Neuronal stem cell (in vitro differentiated cells): ENCODE data around the gene AIF1L.
A peak's percentile ranks its signal among the peaks of the same experiment; 100 is the strongest.

Experiments
- DNase-seq: peaks from one replicate; pipeline ENCODE4 v3.0.0-alpha.2; 2013; ENCODE audit warnings: low spot score
- H2AFZ ChIP-seq: one replicate; pipeline ENCODE4 v1.6.1; 2013; ENCODE audit warnings: mild to moderate bottlenecking, low read length, inconsistent platforms
- H2AK5ac ChIP-seq: 2 replicates; pipeline ENCODE4 v1.6.1; 2013; ENCODE audit warnings: low read depth, mild to moderate bottlenecking, inconsistent platforms, low read length, moderate library complexity, mixed read lengths
- H2BK120ac ChIP-seq: 2 replicates; pipeline ENCODE4 v1.6.1; 2013; ENCODE audit warnings: low read depth, mild to moderate bottlenecking, inconsistent platforms, low read length, moderate library complexity, mixed read lengths
- H2BK12ac ChIP-seq: one replicate; pipeline ENCODE4 v1.6.1; 2013; ENCODE audit warnings: low read length, inconsistent platforms
- H2BK15ac ChIP-seq: 2 replicates; pipeline ENCODE4 v1.6.1; 2013; ENCODE audit warnings: mild to moderate bottlenecking, low read length, inconsistent platforms, mixed read lengths
- H2BK5ac ChIP-seq: one replicate; pipeline ENCODE4 v1.6.1; 2013; ENCODE audit warnings: inconsistent platforms, mild to moderate bottlenecking, low read length, moderate library complexity
- H3K14ac ChIP-seq: one replicate; pipeline ENCODE4 v1.6.1; 2013; ENCODE audit warnings: low read length, inconsistent platforms
- H3K18ac ChIP-seq: 2 replicates; pipeline ENCODE4 v1.6.1; 2013; ENCODE audit warnings: low read length, inconsistent platforms
- H3K23ac ChIP-seq: 2 replicates; pipeline ENCODE4 v1.6.1; 2013; ENCODE audit warnings: low read depth, mild to moderate bottlenecking, mixed read lengths, low read length, inconsistent platforms; ENCODE audit not compliant: poor library complexity
- H3K27ac ChIP-seq: replicated peaks from 3 replicates; pipeline ENCODE4 v1.5.1; 2013; ENCODE audit warnings: low read length, inconsistent platforms
- H3K27me3 ChIP-seq, 3 experiments: 2 replicates each; pipeline ENCODE4 v1.6.1; 2013; ENCODE audit warnings: low read length in 3 of 3, mild to moderate bottlenecking in 2 of 3, inconsistent platforms in 1 of 3, low read depth in 1 of 3, mixed read lengths in 1 of 3, moderate library complexity in 1 of 3; ENCODE audit not compliant: control insufficient read depth in 3 of 3, insufficient read depth in 3 of 3
- H3K36me3 ChIP-seq, 2 donors: replicated peaks in 1 of 2; 2 replicates each; pipeline ENCODE4 v1.6.1; 2013; ENCODE audit warnings: low read length in 2 of 2; ENCODE audit not compliant: control insufficient read depth in 2 of 2, insufficient read depth in 2 of 2
- H3K4ac ChIP-seq: 2 replicates; pipeline ENCODE4 v1.6.1; 2013; ENCODE audit warnings: inconsistent platforms, mild to moderate bottlenecking, low read length, moderate library complexity
- H3K4me1 ChIP-seq, 2 donors: 1 replicate in 1 of 2; 2 replicates in 1 of 2; pipeline ENCODE4 v1.6.1; 2013; ENCODE audit warnings: low read length in 2 of 2, low read depth in 1 of 2; ENCODE audit not compliant: control insufficient read depth in 2 of 2, insufficient read depth in 1 of 2
- H3K4me2 ChIP-seq: one replicate; pipeline ENCODE4 v1.6.1; 2013; ENCODE audit warnings: mild to moderate bottlenecking, low read length, inconsistent platforms; ENCODE audit not compliant: insufficient read depth, poor library complexity, severe bottlenecking
- H3K4me3 ChIP-seq, 2 donors: 2 replicates each; pipeline ENCODE4 v1.5.1; 2013; ENCODE audit warnings: low read length in 2 of 2, mild to moderate bottlenecking in 2 of 2, inconsistent platforms in 1 of 2, moderate library complexity in 1 of 2
- H3K79me1 ChIP-seq: one replicate; pipeline ENCODE4 v1.6.1; 2013; ENCODE audit warnings: low read depth, mild to moderate bottlenecking, inconsistent platforms, low read length, moderate library complexity
- H3K9ac ChIP-seq: one replicate; pipeline ENCODE4 v1.6.1; 2013; ENCODE audit warnings: mild to moderate bottlenecking, low read depth, low read length, inconsistent platforms; ENCODE audit not compliant: poor library complexity
- H3K9me3 ChIP-seq, 2 donors: replicated peaks in 1 of 2; 2 replicates each; pipeline versions ENCODE3 to v1.6.1; 2013; ENCODE audit warnings: low read length in 2 of 2, mild to moderate bottlenecking in 2 of 2, inconsistent platforms in 1 of 2, low read depth in 1 of 2, mixed read lengths in 1 of 2, moderate library complexity in 1 of 2; ENCODE audit not compliant: control insufficient read depth in 2 of 2, insufficient read depth in 1 of 2
- H4K8ac ChIP-seq: one replicate; pipeline ENCODE4 v1.6.1; 2013; ENCODE audit warnings: low read depth, mild to moderate bottlenecking, inconsistent platforms, low read length, moderate library complexity
- H4K91ac ChIP-seq: one replicate; pipeline ENCODE4 v1.6.1; 2013; ENCODE audit warnings: low read length, low read depth, mild to moderate bottlenecking, inconsistent platforms; ENCODE audit not compliant: poor library complexity
- WGBS, 2 donors: extraction: QIAGEN DNeasy Blood & Tissue Kit; methylation state at CpG; one replicate each; pipeline ENCODE4 v1.1.7; 2013; ENCODE audit warnings: missing lambda C conversion rate in 2 of 2, mixed read lengths in 1 of 2; ENCODE audit not compliant: insufficient read length in 2 of 2, insufficient replicate concordance in 1 of 2; ENCODE audit errors: extremely low coverage in 2 of 2; 5-methylcytosine and 5-hydroxymethylcytosine counted together

AIF1L gene

DNA sequence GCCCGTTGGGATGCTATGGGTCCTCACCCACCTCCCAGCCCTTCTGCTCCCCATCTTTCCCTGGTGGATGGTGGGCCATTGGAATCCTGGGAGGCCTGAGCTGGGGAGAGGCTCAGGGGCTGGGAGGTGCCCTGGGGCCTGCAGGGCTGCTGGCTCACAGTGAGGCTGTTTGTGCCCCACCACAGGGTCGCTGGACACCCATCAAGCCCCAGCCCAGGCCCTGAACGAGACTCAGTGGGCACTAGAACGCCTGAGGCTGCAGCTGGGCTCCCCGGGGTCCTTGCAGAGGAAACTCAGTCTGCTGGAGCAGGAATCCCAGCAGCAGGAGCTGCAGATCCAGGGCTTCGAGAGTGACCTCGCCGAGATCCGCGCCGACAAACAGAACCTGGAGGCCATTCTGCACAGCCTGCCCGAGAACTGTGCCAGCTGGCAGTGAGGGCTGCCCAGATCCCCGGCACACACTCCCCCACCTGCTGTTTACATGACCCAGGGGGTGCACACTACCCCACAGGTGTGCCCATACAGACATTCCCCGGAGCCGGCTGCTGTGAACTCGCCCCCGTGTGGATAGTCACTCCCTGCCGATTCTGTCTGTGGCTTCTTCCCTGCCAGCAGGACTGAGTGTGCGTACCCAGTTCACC lies 4.9 kb upstream of the AIF1L start:
- no peak overlapping the region for H2BK120ac ChIP-seq
- H3K4ac ChIP-seq: no peak overlapping the region
- WGBS, 2 donors: no CpG with 5 or more reads among the region's 19 CpGs

DNA sequence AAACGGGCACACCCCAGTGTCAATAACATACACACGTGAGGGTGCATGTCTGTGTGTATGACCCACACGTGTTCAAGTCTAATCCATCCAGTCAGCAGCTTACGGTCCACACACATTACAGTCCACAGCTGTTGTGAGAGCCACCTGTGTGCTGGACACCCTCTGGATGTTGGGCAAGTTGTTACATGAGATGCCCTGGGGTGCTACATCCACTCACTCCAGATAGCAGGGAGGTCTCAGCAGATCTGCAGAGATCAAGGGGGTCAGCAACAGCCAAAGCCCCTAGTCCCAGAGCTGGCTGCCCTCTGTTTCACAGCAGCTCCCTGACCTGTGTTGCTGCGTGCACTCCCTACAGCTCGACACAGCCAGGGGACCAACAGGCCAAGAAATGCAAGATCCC lies 4.3 kb upstream of the AIF1L start:
- Histone ChIP-seq H3K14ac (no peak overlapping the region), H3K18ac (peak overlapping the region; percentile 29), H2BK15ac (no peak overlapping the region), H3K27me3 (peaks cover 0 to 63% (median 0%) of the 10 kb centered on the region in 3 experiments), H3K9me3 (no peaks in the 10 kb centered on the region), H3K79me1 (no peaks in the 10 kb centered on the region), H2BK120ac (no peak overlapping the region), H2AK5ac (peak overlapping the region; percentile 57), H2BK5ac (no peak overlapping the region), H3K4ac (no peak overlapping the region), H3K27ac (no peak overlapping the region), H2BK12ac (no peak overlapping the region), H4K91ac (no peak overlapping the region), H3K23ac (peak overlapping the region; percentile 92), H4K8ac (no peak overlapping the region), H3K4me1 (peaks cover under 1 to 4% of the 10 kb centered on the region in 2 donors), H3K4me3 (no peak overlapping the region), H3K36me3 (no peaks in the 10 kb centered on the region), H3K4me2 (no peak overlapping the region), H2AFZ (no peak overlapping the region), H3K9ac (no peak overlapping the region)
- no peak for DNase-seq
- WGBS, 2 donors: no CpG with 5 or more reads among the region's 6 CpGs

More for the DNA sequence above, 4.9 kb upstream of the AIF1L start:
- Histone ChIP-seq H2BK15ac (no peak overlapping the region), H3K4me1 (peaks cover 0 to 4% of the 10 kb centered on the region in 2 donors), H4K8ac (no peak overlapping the region), H3K27me3 (peaks cover 0 to 63% (median 0%) of the 10 kb centered on the region in 3 experiments), H4K91ac (no peak overlapping the region), H2BK12ac (no peak overlapping the region), H2BK5ac (no peak overlapping the region), H2AK5ac (no peak overlapping the region), H3K14ac (no peak overlapping the region), H3K4me3 (no peak overlapping the region), H3K9me3 (no peaks in the 10 kb centered on the region), H3K23ac (peak overlapping the region; percentile 26), H3K79me1 (no peaks in the 10 kb centered on the region), H3K4me2 (no peak overlapping the region), H3K18ac (peak overlapping the region; percentile 23), H3K27ac (no peak overlapping the region), H2AFZ (no peak overlapping the region), H3K36me3 (no peaks in the 10 kb centered on the region), H3K9ac (no peak overlapping the region)
- DNase-seq: no peak

DNA sequence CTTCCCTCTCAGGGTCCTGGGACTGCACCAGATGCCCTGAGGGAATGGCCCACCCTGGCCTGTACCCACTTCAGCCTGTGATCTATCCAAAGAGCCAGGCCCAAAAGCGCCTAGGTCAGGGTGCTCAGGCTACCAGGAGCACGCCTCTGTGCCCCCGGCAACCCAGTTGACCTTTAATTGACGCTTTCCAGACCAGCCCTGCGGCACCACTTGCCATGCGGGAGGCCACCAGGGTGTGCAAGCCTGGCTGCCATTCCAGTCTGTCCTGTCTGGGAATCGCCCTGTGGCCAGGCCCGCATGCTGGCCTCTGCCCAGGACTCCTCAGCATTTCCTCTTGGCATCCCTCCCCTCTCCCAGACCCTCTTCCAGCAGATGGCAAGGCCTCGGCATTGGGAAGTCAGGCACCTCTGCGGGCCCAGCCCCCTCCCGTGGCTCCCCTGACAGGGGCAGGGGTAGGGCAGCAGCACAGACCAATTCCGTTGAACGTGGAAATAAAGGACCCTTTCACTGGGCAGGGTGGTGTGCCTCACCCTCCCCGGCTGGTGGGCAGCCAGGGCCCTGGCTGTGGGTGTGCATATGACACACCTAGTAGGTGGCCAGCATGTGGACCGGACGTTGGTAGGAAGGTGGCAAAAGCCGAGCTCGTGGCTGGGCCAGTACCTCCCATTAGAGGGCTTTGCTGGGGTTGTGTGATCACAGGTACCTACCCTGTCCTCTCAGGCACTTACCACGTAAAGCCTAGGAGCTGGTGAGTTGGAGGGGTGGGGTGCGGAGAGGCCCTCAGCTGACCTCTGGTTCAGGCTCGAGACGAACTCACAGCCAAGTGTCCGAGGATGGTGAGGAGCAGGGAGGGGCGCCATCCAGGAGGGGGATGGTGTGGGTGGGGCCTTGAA lies 3.5 kb upstream of the AIF1L start:
- Histone ChIP-seq H3K36me3 (no peaks in the 10 kb centered on the region), H3K9me3 (no peaks in the 10 kb centered on the region), H3K27me3 (peaks cover 0 to 58% (median 0%) of the 10 kb centered on the region in 3 experiments), H2AFZ (no peak overlapping the region), H3K4ac (no peak overlapping the region), H3K79me1 (no peaks in the 10 kb centered on the region), H4K91ac (peak overlapping the region; percentile 85), H3K23ac (peak overlapping the region; percentile 92), H2AK5ac (peak overlapping the region; percentile 57), H3K4me1 (peaks cover 7 to 8% of the 10 kb centered on the region in 2 donors), H3K18ac (peak overlapping the region; percentile 65), H2BK120ac (peak overlapping the region; percentile 61), H3K4me2 (no peak overlapping the region), H3K9ac (peak overlapping the region; percentile 30), H3K27ac (no peak overlapping the region), H2BK5ac (no peak overlapping the region), H2BK15ac (peak overlapping the region; percentile 87), H4K8ac (peak overlapping the region; percentile 68), H2BK12ac (peak overlapping the region; percentile 66), H3K14ac (no peak overlapping the region), H3K4me3 (no peak overlapping the region)
- WGBS, 2 donors: no CpG with 5 or more reads among the region's 24 CpGs
- no peak for DNase-seq

DNA sequence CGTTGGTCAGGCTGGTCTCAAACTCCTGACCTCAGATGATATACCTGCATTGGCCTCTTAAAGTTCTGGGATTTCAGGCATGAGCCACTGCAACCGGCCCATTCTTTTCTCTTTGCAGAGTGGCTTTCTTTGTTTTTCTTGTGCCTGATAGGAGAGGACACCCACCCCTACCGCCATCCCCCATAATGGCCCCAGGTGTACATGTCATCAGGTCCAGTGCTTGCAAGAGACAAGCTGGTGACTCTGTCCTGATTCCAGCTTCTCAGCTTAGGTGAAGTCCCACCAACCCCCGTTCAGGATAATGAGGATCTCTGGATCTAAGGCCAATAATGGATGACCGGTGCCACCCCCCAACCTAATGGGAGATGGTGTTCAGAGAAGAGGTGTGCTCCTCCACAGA lies 2.3 kb upstream of the AIF1L start:
- no peak overlapping the region for H3K14ac ChIP-seq
- no peak overlapping the region for H3K4ac ChIP-seq
- no peak overlapping the region for H2BK5ac ChIP-seq
- no peak overlapping the region for H3K4me2 ChIP-seq
- peak overlapping the region; percentile 48 for H2BK12ac ChIP-seq
- no peak for DNase-seq
- no peak overlapping the region for H4K91ac ChIP-seq
- WGBS, 2 donors: no CpG with 5 or more reads among the region's 5 CpGs
- no peak overlapping the region for H3K4me3 ChIP-seq
- no peak overlapping the region for H4K8ac ChIP-seq
- no peak overlapping the region for H3K9ac ChIP-seq
- no peak overlapping the region for H2BK120ac ChIP-seq
- H3K36me3 ChIP-seq: peaks cover 1 to 3% of the 10 kb centered on the region in 2 donors
- no peak overlapping the region for H3K27ac ChIP-seq
- H3K23ac ChIP-seq: peak overlapping the region; percentile 46
- no peak overlapping the region for H2AK5ac ChIP-seq
- no peak overlapping the region for H2AFZ ChIP-seq
- H3K9me3 ChIP-seq: no peaks in the 10 kb centered on the region
- peaks cover 7% of the 10 kb centered on the region for H3K79me1 ChIP-seq
- peaks cover 0 to 52% (median 0%) of the 10 kb centered on the region in 3 experiments for H3K27me3 ChIP-seq
- no peak overlapping the region for H2BK15ac ChIP-seq
- no peak overlapping the region for H3K18ac ChIP-seq
- peaks cover 8 to 17% of the 10 kb centered on the region in 2 donors for H3K4me1 ChIP-seq
